H1 (cell line): ENCODE results near the gene GUCY2F. TPM values are rescaled to one million over a fixed set of nuclear protein-coding genes. Genes with fewer than 3 reads are reported as not detected.

Experiments used
- CTCF ChIA-PET: fragments of 300-600 bp; sonication (Branson Sonifier 250); formaldehyde crosslinking; loops from one replicate; lab custom pipeline; 2021; ENCODE audit not compliant: partially characterized antibody; lab: Charles Lee
- POLR2A ChIA-PET: fragments of 300-600 bp; sonication (Branson Sonifier 250); formaldehyde crosslinking; loops from one replicate; lab custom pipeline; 2021; ENCODE audit warnings: inconsistent platforms; ENCODE audit not compliant: partially characterized antibody; lab: Charles Lee
- DNase-seq, 2 experiments: peaks; one replicate each; pipeline versions ENCODE4 v3.0.0 to v3.0.0-alpha.2; 2010 to 2022; ENCODE audit warnings: low spot score in 2 of 2, low read depth in 1 of 2, mixed read lengths in 1 of 2
- FAIRE-seq: peaks from 2 replicates; lab custom pipeline; 2011; peaks lifted over from hg19 to GRCh38; lab: Jason Lieb, UNC
- H2AFZ ChIP-seq: 2 replicates; pipeline ENCODE4 v1.8.1; 2012; ENCODE audit warnings: low read length, inconsistent platforms
- H2AK5ac ChIP-seq: 2 replicates; pipeline ENCODE4 v1.6.1; 2013; ENCODE audit warnings: low read depth, low read length
- H2BK120ac ChIP-seq: replicated peaks from 2 replicates; pipeline ENCODE3; 2013; ENCODE audit warnings: low read depth, low read length, inconsistent platforms
- H2BK12ac ChIP-seq: 2 replicates; pipeline ENCODE4 v1.6.1; 2013; ENCODE audit warnings: low read depth, low read length
- H2BK15ac ChIP-seq: 2 replicates; pipeline ENCODE4 v1.6.1; 2013; ENCODE audit warnings: low read length
- H2BK20ac ChIP-seq: 2 replicates; pipeline ENCODE4 v1.6.1; 2013; ENCODE audit warnings: low read length
- H2BK5ac ChIP-seq: 2 replicates; pipeline ENCODE4 v1.6.1; 2013; ENCODE audit warnings: low read depth, low read length
- H3K14ac ChIP-seq: 2 replicates; pipeline ENCODE4 v1.6.1; 2013; ENCODE audit warnings: inconsistent platforms; ENCODE audit not compliant: insufficient read length
- H3K18ac ChIP-seq: 2 replicates; pipeline ENCODE4 v1.6.1; 2013; ENCODE audit warnings: low read length; ENCODE audit errors: extremely low read depth
- H3K23ac ChIP-seq: 2 replicates; pipeline ENCODE4 v1.6.1; 2013; ENCODE audit warnings: inconsistent platforms; ENCODE audit not compliant: insufficient read length
- H3K23me2 ChIP-seq: 2 replicates; pipeline ENCODE4 v1.6.1; 2013; ENCODE audit warnings: low read depth, low read length
- H3K27ac ChIP-seq: 2 replicates; pipeline ENCODE4 v1.6.1; 2011; ENCODE audit warnings: low read depth, low read length, inconsistent platforms
- H3K27me3 ChIP-seq, 4 experiments: replicated peaks in 1 of 4; 1 replicate in 1 of 4; 2 replicates in 3 of 4; pipeline versions ENCODE4 v1.6.1 to v1.8.1; 2011 to 2013; ENCODE audit warnings: low read length in 3 of 4, mild to moderate bottlenecking in 3 of 4, inconsistent platforms in 2 of 4, mixed read lengths in 2 of 4, moderate library complexity in 1 of 4; ENCODE audit not compliant: control insufficient read depth in 3 of 4, insufficient read depth in 3 of 4; ENCODE audit errors: extremely low read depth in 1 of 4
- H3K36me3 ChIP-seq, 4 experiments: 2 replicates each; pipeline versions ENCODE4 v1.6.1 to v1.8.1; 2011 to 2013; ENCODE audit warnings: mild to moderate bottlenecking in 4 of 4, low read length in 3 of 4, moderate library complexity in 2 of 4, control low read depth in 1 of 4, inconsistent platforms in 1 of 4; ENCODE audit not compliant: insufficient read depth in 4 of 4, control insufficient read depth in 2 of 4
- H3K4ac ChIP-seq: replicated peaks from 2 replicates; pipeline ENCODE3; 2013; ENCODE audit warnings: low read length, low read depth, mixed read lengths, inconsistent platforms; ENCODE audit not compliant: insufficient read length
- H3K4me1 ChIP-seq, 4 experiments: replicated peaks in 1 of 4; 1 replicate in 1 of 4; 2 replicates in 3 of 4; pipeline versions ENCODE4 v1.6.1 to v1.8.1; 2011 to 2013; ENCODE audit warnings: low read length in 3 of 4, inconsistent platforms in 2 of 4, mixed read lengths in 1 of 4; ENCODE audit not compliant: insufficient read depth in 4 of 4, control insufficient read depth in 3 of 4
- H3K4me2 ChIP-seq, 2 experiments: 2 replicates each; pipeline versions ENCODE4 v1.6.1 to v1.8.1; 2011 to 2013; ENCODE audit warnings: low read depth in 2 of 2, low read length in 2 of 2, control low read depth in 1 of 2, inconsistent platforms in 1 of 2, mild to moderate bottlenecking in 1 of 2; ENCODE audit not compliant: insufficient read depth in 1 of 2
- H3K4me3 ChIP-seq, 4 experiments: fragments of 200-600, 300-600 bp in 1 of 4; sonication (generic), shearing (Covaris generic), sonication (Bioruptor Twin) in 1 of 4; 2 replicates each; pipeline versions ENCODE4 v1.5.1 to v1.8.1; 2011 to 2016; ENCODE audit warnings: low read length in 4 of 4, low read depth in 3 of 4, control low read depth in 2 of 4, inconsistent platforms in 2 of 4, mild to moderate bottlenecking in 2 of 4, mixed read lengths in 1 of 4, moderate library complexity in 1 of 4; ENCODE audit not compliant: insufficient read depth in 2 of 4; ENCODE audit errors: extremely low read depth in 1 of 4
- H3K56ac ChIP-seq: replicated peaks from 2 replicates; pipeline ENCODE3; 2013; ENCODE audit warnings: low read depth, mild to moderate bottlenecking, mixed read lengths, low read length, inconsistent platforms; ENCODE audit not compliant: insufficient read length
- H3K79me1 ChIP-seq: 2 replicates; pipeline ENCODE4 v1.6.1; 2013; ENCODE audit warnings: low read depth, low read length, control low read depth
- H3K79me2 ChIP-seq, 2 experiments: 2 replicates each; pipeline versions ENCODE4 v1.6.1 to v1.8.1; 2012 to 2013; ENCODE audit warnings: low read length in 2 of 2, mild to moderate bottlenecking in 2 of 2, inconsistent platforms in 1 of 2; ENCODE audit not compliant: insufficient read depth in 2 of 2, control insufficient read depth in 1 of 2
- H3K9ac ChIP-seq, 4 experiments: replicated peaks in 1 of 4; 1 replicate in 1 of 4; 2 replicates in 3 of 4; pipeline versions ENCODE4 v1.6.1 to v1.8.1; 2011 to 2013; ENCODE audit warnings: low read depth in 3 of 4, low read length in 3 of 4, control low read depth in 2 of 4, mild to moderate bottlenecking in 2 of 4, moderate library complexity in 2 of 4, inconsistent platforms in 1 of 4; ENCODE audit errors: extremely low read depth in 1 of 4
- H3K9me3 ChIP-seq, 2 experiments: 2 replicates each; pipeline versions ENCODE4 v1.6.1 to v1.8.1; 2012 to 2013; ENCODE audit warnings: mild to moderate bottlenecking in 2 of 2, moderate library complexity in 2 of 2, control low read depth in 1 of 2, inconsistent platforms in 1 of 2, low read depth in 1 of 2, low read length in 1 of 2, mixed read lengths in 1 of 2; ENCODE audit not compliant: insufficient read depth in 2 of 2
- H4K20me1 ChIP-seq, 2 experiments: replicated peaks in 1 of 2; 2 replicates each; pipeline versions ENCODE3 to v1.8.1; 2011 to 2013; ENCODE audit warnings: inconsistent platforms in 2 of 2, low read length in 2 of 2, mild to moderate bottlenecking in 1 of 2; ENCODE audit not compliant: insufficient read depth in 2 of 2, control insufficient read depth in 1 of 2
- H4K5ac ChIP-seq: 2 replicates; pipeline ENCODE4 v1.6.1; 2013; ENCODE audit warnings: low read length, low read depth, mixed read lengths, inconsistent platforms; ENCODE audit not compliant: insufficient read length
- H4K8ac ChIP-seq: 2 replicates; pipeline ENCODE4 v1.8.0; 2013; ENCODE audit warnings: mild to moderate bottlenecking, moderate library complexity, low read length, inconsistent platforms; ENCODE audit not compliant: insufficient read depth; ENCODE audit errors: extremely low read depth
- H4K91ac ChIP-seq: replicated peaks from 2 replicates; pipeline ENCODE3; 2013; ENCODE audit warnings: low read length, mixed read lengths, inconsistent platforms; ENCODE audit not compliant: insufficient read length
- EGR1 ChIP-seq: IDR thresholded peaks from 2 replicates; pipeline ENCODE4 v1.6.1; 2011; ENCODE audit warnings: low read depth, low read length, borderline replicate concordance
- FOSL1 ChIP-seq: IDR thresholded peaks from 2 replicates; pipeline ENCODE4 v1.6.1; 2011; ENCODE audit warnings: mild to moderate bottlenecking, low read depth, low read length, moderate library complexity; ENCODE audit not compliant: insufficient read depth
- HDAC2 ChIP-seq, 2 experiments: fragments of 300-600 bp in 1 of 2; sonication (generic) in 1 of 2; IDR thresholded peaks; 2 replicates each; pipeline ENCODE4 v1.6.1; 2011 to 2012; ENCODE audit warnings: low read depth in 2 of 2, low read length in 2 of 2, mild to moderate bottlenecking in 2 of 2, moderate library complexity in 2 of 2, borderline replicate concordance in 1 of 2, inconsistent platforms in 1 of 2
- JUN ChIP-seq: IDR thresholded peaks from 2 replicates; pipeline ENCODE4 v1.6.1; 2011; ENCODE audit warnings: low read depth, mild to moderate bottlenecking, improper control_type of control experiment, low read length
- POLR2AphosphoS5 ChIP-seq: IDR thresholded peaks from 2 replicates; pipeline ENCODE4 v1.6.1; 2011; ENCODE audit warnings: low read depth, low read length
- POU5F1 ChIP-seq: IDR thresholded peaks from 2 replicates; pipeline ENCODE4 v1.6.1; 2011; ENCODE audit warnings: low read depth, mild to moderate bottlenecking, low read length, moderate library complexity
- SIRT6 ChIP-seq: IDR thresholded peaks from one replicate; pipeline ENCODE4 v1.7.1; 2012; ENCODE audit warnings: low read length, inconsistent platforms
- WGBS, 2 experiments: shearing (Covaris generic) in 1 of 2; methylation state at CpG; one replicate each; pipeline versions ENCODE4 v1.1.6 to v1.1.7; 2013 to 2015; ENCODE audit warnings: low lambda C conversion rate in 2 of 2, mixed read lengths in 2 of 2, inconsistent platforms in 1 of 2, low coverage in 1 of 2, missing lambda C conversion rate in 1 of 2; ENCODE audit not compliant: insufficient replicate concordance in 2 of 2, insufficient coverage in 1 of 2, insufficient read length in 1 of 2; ENCODE audit errors: extremely low coverage in 1 of 2, missing lambda C conversion rate in 1 of 2; 5-methylcytosine and 5-hydroxymethylcytosine counted together
- polyA plus RNA-seq, 7 experiments: library from polyadenylated mRNA; depleted of rRNA in 3 of 7; stranded (reverse) in 5 of 7; unstranded in 2 of 7; fragments of >200 nt in 5 of 7; fragments of 200-250 nt in 2 of 7; gene quantifications; 1 replicate in 5 of 7; 2 replicates in 1 of 7; 4 replicates in 1 of 7; pipeline versions ENCODE4 v1.2.1 to v1.2.3, GENCODE V29; 2011 to 2013; ENCODE audit warnings: missing spikeins in 2 of 7, mixed read lengths in 2 of 7
- total RNA-seq: library from RNA; stranded (reverse); fragmentation: NEBNext Ultra II Directional; extraction: Animal tissue kit (Norgen Biotek cat#: 25700); gene quantifications from 2 replicates; pipeline ENCODE4 v1.2.1, GENCODE V29; 2021

The GUCY2F gene
- total and polyA plus RNA-seq, 2 of the 8 experiments (the other 6 are each of a cell fraction or from before 2014, with no cell fraction given) = 0.02 TPM; not detected in 1

GRCh38 chrX:109501176-109501575, 19.3 kb upstream of the GUCY2F start:
- no peak overlapping the region for H2AFZ ChIP-seq

More at GRCh38 chrX:109501176-109501575, 19.3 kb upstream of the GUCY2F start:
- WGBS, 2 experiments = 92% methylated on average over 3 of the region's 3 CpGs; no CpG with 5 or more reads in 1 of the 2 experiments
- H4K20me1 ChIP-seq = no peaks in the 10 kb centered on the region
- H3K36me3 ChIP-seq = no peaks in the 10 kb centered on the region
- no peak overlapping the region for H4K5ac ChIP-seq
- no peak overlapping the region for H2BK12ac ChIP-seq
- no peak overlapping the region for H3K4me2 ChIP-seq
- H2BK5ac ChIP-seq = no peak overlapping the region
- H3K27ac ChIP-seq = no peak overlapping the region
- H3K27me3 ChIP-seq = no peaks in the 10 kb centered on the region
- H3K9ac ChIP-seq = no peak overlapping the region
- no peak overlapping the region for H3K4ac ChIP-seq
- no peaks in the 10 kb centered on the region for H3K4me1 ChIP-seq
- DNase-seq (no peak), FAIRE-seq (no peak)
- H2AK5ac ChIP-seq = no peak overlapping the region
- H2BK15ac ChIP-seq = no peak overlapping the region
- H3K18ac ChIP-seq = no peak overlapping the region
- no peaks in the 10 kb centered on the region for H3K23me2 ChIP-seq
- POLR2A ChIA-PET = no interaction called here
- H2BK120ac ChIP-seq = no peak overlapping the region
- no peak overlapping the region for H3K23ac ChIP-seq
- H3K14ac ChIP-seq = no peak overlapping the region
- no peak overlapping the region for H3K56ac ChIP-seq
- no peaks in the 10 kb centered on the region for H3K79me2 ChIP-seq
- TF ChIP-seq POU5F1 (no peak), FOSL1 (no peak), HDAC2 (IDR thresholded peaks at IDR 0.05; ENCODE audit: borderline replicate concordance in 1 of 2, low read depth in 2 of 2, low read length in 2 of 2) (no peak), JUN (no peak), SIRT6 (no peak), POLR2AphosphoS5 (no peak), EGR1 (no peak)
- H4K91ac ChIP-seq = no peak overlapping the region
- CTCF ChIA-PET = no interaction called here
- no peaks in the 10 kb centered on the region for H3K9me3 ChIP-seq
- H3K79me1 ChIP-seq = no peaks in the 10 kb centered on the region
- H3K4me3 ChIP-seq = no peak overlapping the region
- H2BK20ac ChIP-seq = no peak overlapping the region
- no peak overlapping the region for H4K8ac ChIP-seq
